Lower leg skin (tissue), 3 donors: ENCODE results near the gene ESCO1.

Source experiments
- POLR2A ChIP-seq, 2 donors: fragments of 450-650 bp; IDR thresholded peaks; one replicate each; pipeline ENCODE4 v1.6.1; 2016 to 2017; ENCODE audit warnings: antibody characterized with exemption in 2 of 2, mild to moderate bottlenecking in 1 of 2, moderate library complexity in 1 of 2
- TF ChIP-seq, protein P1 (sequence below), 3 donors: fragments of 450-650 bp; IDR thresholded peaks; one replicate each; pipeline ENCODE4 v1.5.1; 2016; ENCODE audit warnings: antibody characterized with exemption in 3 of 3, mild to moderate bottlenecking in 3 of 3, moderate library complexity in 2 of 3

DNA sequence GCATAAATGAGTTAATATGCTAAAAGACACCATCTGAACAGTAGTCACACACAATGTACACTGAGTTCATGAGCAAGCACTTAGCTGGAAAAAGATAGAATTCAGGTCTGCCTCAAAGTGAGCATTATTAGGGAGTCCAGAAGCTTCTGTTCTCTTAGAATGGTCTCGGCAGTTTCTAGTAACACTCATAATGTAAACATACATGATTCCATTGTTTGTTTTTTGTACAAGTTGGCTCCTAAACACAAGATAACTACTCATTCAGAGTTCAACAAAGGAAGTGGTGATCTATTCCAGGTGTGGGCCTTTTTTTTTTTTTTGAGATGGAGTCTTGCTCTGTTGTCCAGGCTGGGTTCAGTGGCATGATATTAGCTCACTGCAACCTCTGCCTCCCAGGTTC is 66.2 kb downstream of the ESCO1 start:
- TF ChIP-seq, protein P1, sequence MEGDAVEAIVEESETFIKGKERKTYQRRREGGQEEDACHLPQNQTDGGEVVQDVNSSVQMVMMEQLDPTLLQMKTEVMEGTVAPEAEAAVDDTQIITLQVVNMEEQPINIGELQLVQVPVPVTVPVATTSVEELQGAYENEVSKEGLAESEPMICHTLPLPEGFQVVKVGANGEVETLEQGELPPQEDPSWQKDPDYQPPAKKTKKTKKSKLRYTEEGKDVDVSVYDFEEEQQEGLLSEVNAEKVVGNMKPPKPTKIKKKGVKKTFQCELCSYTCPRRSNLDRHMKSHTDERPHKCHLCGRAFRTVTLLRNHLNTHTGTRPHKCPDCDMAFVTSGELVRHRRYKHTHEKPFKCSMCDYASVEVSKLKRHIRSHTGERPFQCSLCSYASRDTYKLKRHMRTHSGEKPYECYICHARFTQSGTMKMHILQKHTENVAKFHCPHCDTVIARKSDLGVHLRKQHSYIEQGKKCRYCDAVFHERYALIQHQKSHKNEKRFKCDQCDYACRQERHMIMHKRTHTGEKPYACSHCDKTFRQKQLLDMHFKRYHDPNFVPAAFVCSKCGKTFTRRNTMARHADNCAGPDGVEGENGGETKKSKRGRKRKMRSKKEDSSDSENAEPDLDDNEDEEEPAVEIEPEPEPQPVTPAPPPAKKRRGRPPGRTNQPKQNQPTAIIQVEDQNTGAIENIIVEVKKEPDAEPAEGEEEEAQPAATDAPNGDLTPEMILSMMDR (IDR thresholded peaks at IDR 0.05), result no peak
- TF ChIP-seq POLR2A (IDR thresholded peaks at IDR 0.05), result no peak
